HepG2 (cell line): Measurements from ENCODE around the gene MRFAP1L1. TPM values are rescaled to one million over a fixed set of nuclear protein-coding genes. Genes with fewer than 3 reads are reported as not detected.

Experiments
- CERS6 ChIP-seq: sonication (generic); formaldehyde crosslinking; IDR thresholded peaks from 2 replicates; pipeline ENCODE4 v1.5.0; 2020; ENCODE audit warnings: missing genetic modification reagents
- GMEB2 ChIP-seq: IDR thresholded peaks from 2 replicates; pipeline ENCODE4 v1.6.1; 2016; ENCODE audit warnings: missing biosample characterization, missing genetic modification reagents, low read depth
- HES4 ChIP-seq: sonication (generic); formaldehyde crosslinking; IDR thresholded peaks from 2 replicates; pipeline ENCODE4 v1.9.0; 2021; ENCODE audit warnings: mild to moderate bottlenecking, missing genetic modification reagents, borderline replicate concordance
- KDM3A ChIP-seq: IDR thresholded peaks from 2 replicates; pipeline ENCODE4 v1.6.1; 2018; ENCODE audit warnings: low read depth, missing compliant biosample characterization
- KLF16 ChIP-seq, 2 experiments: sonication (generic) in 1 of 2; formaldehyde crosslinking in 1 of 2; IDR thresholded peaks; 2 replicates each; pipeline versions ENCODE4 v1.6.1 to v1.8.0; 2016 to 2023; ENCODE audit warnings: missing genetic modification reagents in 2 of 2, missing compliant biosample characterization in 1 of 2
- NFIC ChIP-seq: IDR thresholded peaks from 2 replicates; pipeline ENCODE4 v1.6.1; 2012; ENCODE audit warnings: mild to moderate bottlenecking, low read length, inconsistent platforms
- POLR2A ChIP-seq, 2 experiments: IDR thresholded peaks; 2 replicates each; pipeline ENCODE4 v1.6.1; 2011; ENCODE audit warnings: low read depth in 2 of 2, low read length in 2 of 2, mild to moderate bottlenecking in 1 of 2, moderate library complexity in 1 of 2; ENCODE audit not compliant: insufficient read depth in 1 of 2
- POLR2G ChIP-seq: fragments of 200-400 bp; formaldehyde crosslinking; IDR thresholded peaks from 2 replicates; pipeline ENCODE4 v1.6.1; 2018; ENCODE audit warnings: mild to moderate bottlenecking, low read depth, low read length, moderate library complexity
- RAD21 ChIP-seq: fragments of 450-650 bp; formaldehyde crosslinking; IDR thresholded peaks from 2 replicates; pipeline ENCODE4 v1.5.0; 2020; ENCODE audit warnings: mild to moderate bottlenecking
- TEF ChIP-seq: sonication (generic); formaldehyde crosslinking; IDR thresholded peaks from 2 replicates; pipeline ENCODE4 v1.5.0; 2020; ENCODE audit warnings: missing genetic modification reagents
- YY1 ChIP-seq: IDR thresholded peaks from 2 replicates; pipeline ENCODE4 v1.6.1; 2011; ENCODE audit warnings: low read length, low read depth, moderate library complexity, mild to moderate bottlenecking; ENCODE audit not compliant: insufficient read depth, insufficient replicate concordance
- ZBTB26 ChIP-seq: IDR thresholded peaks from 2 replicates; pipeline ENCODE4 v1.6.1; 2016; ENCODE audit warnings: missing compliant biosample characterization, missing genetic modification reagents, borderline replicate concordance
- ZKSCAN5 ChIP-seq: sonication (generic); formaldehyde crosslinking; IDR thresholded peaks from 2 replicates; pipeline ENCODE4 v1.5.1; 2020; ENCODE audit warnings: mild to moderate bottlenecking, missing genetic modification reagents
- ZNF232 ChIP-seq: sonication (generic); formaldehyde crosslinking; IDR thresholded peaks from 2 replicates; pipeline ENCODE4 v1.4.0; 2020; ENCODE audit warnings: missing genetic modification reagents, borderline replicate concordance
- ZNF260 ChIP-seq: sonication (generic); formaldehyde crosslinking; IDR thresholded peaks from 2 replicates; pipeline ENCODE4 v1.4.0; 2020; ENCODE audit warnings: missing genetic modification reagents, low read depth, mild to moderate bottlenecking, borderline replicate concordance
- ZNF460 ChIP-seq: sonication (generic); formaldehyde crosslinking; IDR thresholded peaks from 2 replicates; pipeline ENCODE4 v1.5.1; 2020; ENCODE audit warnings: missing genetic modification reagents, mild to moderate bottlenecking, borderline replicate concordance
- ZNF597 ChIP-seq: sonication (generic); formaldehyde crosslinking; IDR thresholded peaks from 2 replicates; pipeline ENCODE4 v1.5.0; 2020; ENCODE audit warnings: missing genetic modification reagents
- ZNF687 ChIP-seq: sonication (generic); formaldehyde crosslinking; IDR thresholded peaks from 2 replicates; pipeline ENCODE4 v1.5.1; 2020; ENCODE audit warnings: mild to moderate bottlenecking, missing genetic modification reagents, moderate library complexity
- polyA plus RNA-seq, 8 experiments: library from polyadenylated mRNA; depleted of rRNA in 3 of 8; stranded (reverse) in 7 of 8; unstranded in 1 of 8; fragments of >200 nt; fragmentation: Illumina TruSeq in 4 of 8; extraction: Trizol in 4 of 8; gene quantifications; 2 replicates each; pipeline versions ENCODE4 v1.2.1 to v1.2.3, GENCODE V29; 2011 to 2016; ENCODE audit warnings: low read depth in 4 of 8, missing spikeins in 1 of 8, mixed read lengths in 1 of 8; ENCODE audit not compliant: insufficient read depth in 1 of 8
- total RNA-seq, 5 experiments: library from RNA; depleted of rRNA; stranded (reverse); fragments of >200 nt; fragmentation: Illumina TruSeq; extraction: Trizol; gene quantifications; 2 replicates each; pipeline ENCODE4 v1.2.3, GENCODE V29; 2016; ENCODE audit warnings: low read depth in 1 of 5

Gene MRFAP1L1
- total and polyA plus RNA-seq, 2 of the 13 experiments (the other 11 are each of a cell fraction or from before 2014, with no cell fraction given): 44.8 to 76.6 TPM

- TF ChIP-seq CERS6 (CRISPR knock-in tag): no peak
- TF ChIP-seq ZNF597 (CRISPR knock-in tag): no peak
- no peak for TF ChIP-seq ZKSCAN5 (CRISPR knock-in tag)
- TF ChIP-seq ZBTB26 (CRISPR knock-in tag): no peak
- TF ChIP-seq KDM3A (CRISPR knock-in tag): 0 out of 2 replicates have a peak, but pooled peaks have one; percentile 40
- TF ChIP-seq ZNF232 (CRISPR knock-in tag): peak; percentile 23; the same call in 1 of the 2 replicates
- no peak for TF ChIP-seq ZNF460
- peak in 1 of 2 experiments; percentile 73; a peak in 2 of 4 replicates for TF ChIP-seq POLR2A (IDR thresholded peaks at IDR 0.05; ENCODE audit: insufficient read depth in 1 of 2, low read depth in 2 of 2, low read length in 2 of 2)
- peak; percentile 81 for TF ChIP-seq ZNF687 (CRISPR knock-in tag)
- TF ChIP-seq HES4 (CRISPR knock-in tag): no peak
- TF ChIP-seq TEF (CRISPR knock-in tag): no peak
- TF ChIP-seq KLF16 (CRISPR knock-in tag; IDR thresholded peaks at IDR 0.05): no peak
- TF ChIP-seq GMEB2: no peak
- TF ChIP-seq ZNF260 (CRISPR knock-in tag): no peak
- TF ChIP-seq YY1: peak; percentile 20
- TF ChIP-seq NFIC: 0 out of 2 replicates have a peak, but pooled peaks have one; percentile 13
- peak; percentile 91 for TF ChIP-seq POLR2G
- peak; percentile 30; the same call in 1 of the 2 replicates for TF ChIP-seq RAD21 (CRISPR knock-in tag)
Measured at GRCh38 chr4:6732441-6733357, 23.0 kb upstream of the MRFAP1L1 start (continued).
